ENCODE measurements around the gene MSI2. TPM values are rescaled to one million over a fixed set of nuclear protein-coding genes. Genes with fewer than 3 reads are reported as not detected.

The MSI2 gene
- total and polyA plus RNA-seq, 2 experiments from 2014 or later = 15.7 to 76.4 TPM

DNA sequence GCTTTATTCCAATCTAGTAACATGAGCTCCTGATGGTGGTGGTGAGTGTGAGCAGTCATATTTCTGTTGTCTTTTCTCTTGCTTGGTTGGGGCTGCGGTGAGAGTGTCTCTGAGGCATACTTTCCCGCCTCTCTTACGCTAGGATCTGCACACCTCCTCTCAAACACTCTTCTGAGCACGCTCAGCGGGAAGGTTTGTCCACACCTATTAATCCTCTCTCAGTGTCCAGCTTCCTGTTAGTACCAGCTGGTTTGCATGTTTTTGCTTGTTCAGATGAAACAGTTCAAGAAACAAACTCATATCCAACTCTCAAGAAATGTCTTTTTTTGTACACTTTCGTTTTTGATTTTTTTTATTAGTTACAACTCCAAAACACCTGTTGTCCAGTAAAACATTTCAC is 399.2 kb downstream of the MSI2 start:
- H3K27ac ChIP-seq = no peak overlapping the region
- TF ChIP-seq CTCF (IDR thresholded peaks at IDR 0.05; ENCODE audit: low read depth, low read length) = no peak
- H3K9me3 ChIP-seq (ENCODE audit: low read depth) = no peaks in the 10 kb centered on the region
- H3K4me3 ChIP-seq = no peak overlapping the region
- no peak for DNase-seq (ENCODE audit: low read depth in 1 of 2, low spot score in 1 of 2)
- H3K36me3 ChIP-seq = no peaks in the 10 kb centered on the region
- H3K4me1 ChIP-seq (ENCODE audit: low read depth) = no peaks in the 10 kb centered on the region
- no peaks in the 10 kb centered on the region for H3K27me3 ChIP-seq

DNA sequence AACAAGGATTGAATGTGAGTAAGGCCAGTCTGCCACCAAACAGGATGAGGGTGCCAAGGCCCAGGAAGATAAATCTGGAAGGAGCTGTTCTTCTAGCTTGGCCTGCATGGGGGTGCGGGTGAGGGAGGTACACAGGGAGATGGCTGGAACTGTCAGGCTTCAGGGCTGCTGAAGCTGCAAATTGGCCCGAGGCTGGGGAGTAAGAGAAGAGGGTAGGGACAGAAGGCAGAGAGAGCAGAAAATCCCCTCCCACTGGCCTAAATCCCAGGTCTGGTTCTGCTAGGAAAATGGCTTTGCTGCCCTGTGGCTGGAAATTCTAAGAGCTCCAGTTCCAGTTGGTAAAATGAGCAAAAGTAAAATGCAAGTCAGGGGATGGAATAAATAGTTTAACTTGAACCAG is 400.9 kb downstream of the MSI2 start:
- H3K27ac ChIP-seq = no peak overlapping the region

DNA sequence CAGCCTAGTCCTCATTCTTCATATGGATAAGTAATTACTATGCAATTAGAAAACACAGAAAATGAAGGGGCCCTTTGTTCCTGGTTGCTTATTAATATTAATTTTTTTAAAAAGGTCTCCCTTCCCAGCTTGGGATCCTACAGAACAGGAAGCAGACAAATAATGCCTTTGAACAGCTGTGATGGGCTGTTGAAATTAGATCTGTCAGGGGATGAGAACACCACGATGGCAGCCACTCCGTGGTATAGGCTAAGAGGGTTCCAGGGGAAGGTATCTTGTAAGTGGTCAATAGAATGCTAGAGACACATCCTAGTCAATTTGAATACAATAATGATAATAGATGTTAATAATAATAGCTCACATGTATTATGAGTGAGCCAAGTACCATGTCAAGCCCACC is 405.7 kb downstream of the MSI2 start:
- Histone ChIP-seq H3K4me1 (ENCODE audit: low read depth) (no peaks in the 10 kb centered on the region), H3K9me3 (ENCODE audit: low read depth) (no peaks in the 10 kb centered on the region), H3K27ac (peak overlapping the region; percentile 1), H3K27me3 (no peaks in the 10 kb centered on the region), H3K4me3 (no peak overlapping the region), H3K36me3 (no peaks in the 10 kb centered on the region)
- DNase-seq (ENCODE audit: low read depth in 1 of 2, low spot score in 1 of 2) = no peak
- TF ChIP-seq CTCF (IDR thresholded peaks at IDR 0.05; ENCODE audit: low read depth, low read length) = no peak

More for the DNA sequence above, 400.9 kb downstream of the MSI2 start:
- Histone ChIP-seq H3K4me1 (ENCODE audit: low read depth) (no peaks in the 10 kb centered on the region), H3K36me3 (no peaks in the 10 kb centered on the region), H3K27me3 (no peaks in the 10 kb centered on the region), H3K9me3 (ENCODE audit: low read depth) (no peaks in the 10 kb centered on the region), H3K4me3 (no peak overlapping the region)
- no peak for DNase-seq (ENCODE audit: low read depth in 1 of 2, low spot score in 1 of 2)
- no peak for TF ChIP-seq CTCF (IDR thresholded peaks at IDR 0.05; ENCODE audit: low read depth, low read length)

- Histone ChIP-seq H3K4me1 (ENCODE audit: low read depth) (no peaks in the 10 kb centered on the region), H3K27ac (peak overlapping the region; percentile 25), H3K4me3 (peak overlapping the region; percentile 29), H3K27me3 (no peaks in the 10 kb centered on the region), H3K36me3 (no peaks in the 10 kb centered on the region), H3K9me3 (ENCODE audit: low read depth) (no peaks in the 10 kb centered on the region)
- TF ChIP-seq CTCF (IDR thresholded peaks at IDR 0.05; ENCODE audit: low read depth, low read length) = no peak
- DNase-seq (ENCODE audit: low read depth in 1 of 2, low spot score in 1 of 2) = peak; percentile 90 to 99
Observed at GRCh38 chr17:57662644-57663308, 406.5 kb downstream of the MSI2 start.

DNA sequence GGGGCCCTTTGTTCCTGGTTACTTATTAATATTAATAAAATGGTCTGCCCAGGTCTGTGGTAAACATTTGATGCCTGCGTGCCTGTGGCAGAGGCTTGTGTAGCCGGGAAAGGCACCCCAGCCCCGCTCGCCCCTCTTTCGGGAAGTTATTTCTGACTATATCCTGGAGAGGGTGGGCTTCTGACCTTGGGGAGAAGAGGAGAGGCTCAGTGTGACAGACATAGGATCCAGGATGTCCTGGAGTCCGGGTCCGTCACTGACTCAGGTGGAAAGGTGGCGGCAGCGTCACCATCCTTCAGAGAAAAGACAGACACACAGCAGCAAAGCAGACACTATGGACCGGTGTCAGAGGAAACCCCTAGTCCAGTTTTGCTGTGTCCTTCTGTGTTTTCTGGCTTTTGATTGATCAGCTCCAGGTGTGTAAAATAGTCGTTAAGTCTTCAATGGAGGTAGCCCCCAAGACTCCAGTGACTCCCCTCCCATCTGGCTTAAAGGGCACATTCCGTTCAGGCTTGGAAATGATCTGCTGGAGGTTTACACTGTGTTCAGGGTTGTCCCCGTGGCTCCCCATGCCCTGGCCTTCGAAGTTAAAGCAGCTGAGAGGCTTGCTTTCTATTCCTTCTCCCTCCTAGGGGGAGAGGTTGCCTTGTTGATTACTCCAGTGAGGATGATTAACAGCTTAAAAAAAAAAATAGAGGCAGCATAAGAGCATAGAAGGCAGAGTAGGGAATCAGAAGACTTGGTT is 407.2 kb downstream of the MSI2 start:
- Histone ChIP-seq H3K27ac (no peak overlapping the region), H3K9me3 (ENCODE audit: low read depth) (no peaks in the 10 kb centered on the region), H3K4me1 (ENCODE audit: low read depth) (peaks cover 3% of the 10 kb centered on the region), H3K27me3 (no peaks in the 10 kb centered on the region), H3K36me3 (no peaks in the 10 kb centered on the region), H3K4me3 (no peak overlapping the region)
- TF ChIP-seq CTCF (IDR thresholded peaks at IDR 0.05; ENCODE audit: low read depth, low read length) = no peak
- DNase-seq (ENCODE audit: low read depth in 1 of 2, low spot score in 1 of 2) = no peak
